GM12873 (cell line): ENCODE measurements around the gene FNIP2.

Experiments
- TF ChIP-seq, protein P1 (sequence below): IDR thresholded peaks from 2 replicates; pipeline ENCODE4 v1.5.1; 2012; ENCODE audit warnings: low read depth, mild to moderate bottlenecking, moderate library complexity, low read length, control low read depth; ENCODE audit not compliant: insufficient read depth; ENCODE audit errors: missing control alignments

FNIP2 gene

DNA sequence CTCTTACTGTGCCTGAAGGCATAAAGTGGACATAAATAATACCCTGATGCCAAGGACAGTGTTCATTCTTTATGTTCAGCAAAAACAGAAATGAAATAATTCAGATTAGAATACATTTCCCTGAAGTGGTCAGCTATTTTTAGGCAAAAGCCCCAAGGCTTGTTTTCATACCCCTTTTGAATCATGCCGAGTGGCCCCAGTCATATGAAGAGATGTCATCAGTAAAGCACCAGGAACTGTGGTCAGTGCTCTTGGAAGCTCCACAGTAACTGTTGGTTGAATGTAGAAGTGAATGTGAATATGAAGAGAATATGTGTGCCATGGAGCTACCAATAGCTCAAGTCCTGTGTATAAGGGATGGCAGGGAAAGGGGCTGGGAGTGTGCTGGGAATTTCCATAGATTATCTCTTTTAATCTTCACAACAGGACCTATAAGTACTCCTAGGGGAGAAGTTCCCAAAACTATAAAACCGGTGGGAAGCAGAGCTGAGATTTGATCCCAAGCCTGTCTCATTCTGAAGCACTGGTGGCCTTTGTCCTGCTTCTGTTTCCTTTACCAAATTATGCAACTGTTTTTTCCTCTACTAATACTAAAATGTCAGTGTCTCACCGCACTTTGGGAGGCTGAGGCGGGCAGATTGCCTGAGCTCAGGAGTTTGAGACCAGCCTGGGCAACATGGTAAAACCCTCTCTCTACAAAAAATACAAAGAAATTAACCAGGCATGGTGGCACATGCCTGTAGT is 52.6 kb downstream of the FNIP2 start:
- TF ChIP-seq, protein P1, sequence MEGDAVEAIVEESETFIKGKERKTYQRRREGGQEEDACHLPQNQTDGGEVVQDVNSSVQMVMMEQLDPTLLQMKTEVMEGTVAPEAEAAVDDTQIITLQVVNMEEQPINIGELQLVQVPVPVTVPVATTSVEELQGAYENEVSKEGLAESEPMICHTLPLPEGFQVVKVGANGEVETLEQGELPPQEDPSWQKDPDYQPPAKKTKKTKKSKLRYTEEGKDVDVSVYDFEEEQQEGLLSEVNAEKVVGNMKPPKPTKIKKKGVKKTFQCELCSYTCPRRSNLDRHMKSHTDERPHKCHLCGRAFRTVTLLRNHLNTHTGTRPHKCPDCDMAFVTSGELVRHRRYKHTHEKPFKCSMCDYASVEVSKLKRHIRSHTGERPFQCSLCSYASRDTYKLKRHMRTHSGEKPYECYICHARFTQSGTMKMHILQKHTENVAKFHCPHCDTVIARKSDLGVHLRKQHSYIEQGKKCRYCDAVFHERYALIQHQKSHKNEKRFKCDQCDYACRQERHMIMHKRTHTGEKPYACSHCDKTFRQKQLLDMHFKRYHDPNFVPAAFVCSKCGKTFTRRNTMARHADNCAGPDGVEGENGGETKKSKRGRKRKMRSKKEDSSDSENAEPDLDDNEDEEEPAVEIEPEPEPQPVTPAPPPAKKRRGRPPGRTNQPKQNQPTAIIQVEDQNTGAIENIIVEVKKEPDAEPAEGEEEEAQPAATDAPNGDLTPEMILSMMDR = no peak

DNA sequence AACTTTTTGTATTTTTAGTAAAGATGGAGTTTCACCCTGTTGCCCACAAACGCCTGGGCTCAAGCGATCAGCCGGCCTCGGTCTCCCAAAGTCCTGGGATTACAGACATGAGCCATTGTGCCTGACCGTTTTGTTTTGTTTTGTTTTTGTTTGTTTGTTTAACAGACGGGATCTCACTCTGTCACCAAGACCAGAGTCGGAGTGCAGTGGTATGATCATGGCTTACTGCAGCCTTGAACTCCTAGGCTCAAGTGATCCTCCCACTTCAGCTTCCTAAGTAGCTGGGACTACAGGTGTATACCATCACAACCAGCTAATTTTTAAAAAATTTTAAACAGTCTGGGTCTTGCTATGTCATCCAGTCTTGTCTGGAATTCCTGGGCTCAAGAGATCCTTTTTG is 53.5 kb downstream of the FNIP2 start:
- TF ChIP-seq, protein P1 = no peak

DNA sequence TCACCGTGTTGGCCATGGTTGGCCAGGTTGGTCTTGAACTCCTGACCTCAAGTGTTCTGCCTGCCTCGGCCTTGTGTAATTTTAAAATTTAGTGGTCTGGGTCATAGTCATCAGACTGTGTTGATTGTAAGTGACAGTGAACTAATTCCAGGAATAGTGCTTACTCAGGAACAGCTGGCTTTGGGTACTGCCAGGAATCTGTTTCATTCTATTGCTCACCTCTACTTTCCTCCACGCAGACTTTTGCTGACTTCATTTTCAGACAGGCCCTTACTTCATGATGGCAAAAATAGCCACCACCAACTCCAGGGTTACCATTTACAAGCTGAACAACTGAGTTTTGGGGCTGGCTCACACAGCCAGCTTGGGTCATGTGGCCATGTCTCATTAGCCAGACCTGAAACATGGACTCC is 54.6 kb downstream of the FNIP2 start:
- TF ChIP-seq, protein P1 = no peak

DNA sequence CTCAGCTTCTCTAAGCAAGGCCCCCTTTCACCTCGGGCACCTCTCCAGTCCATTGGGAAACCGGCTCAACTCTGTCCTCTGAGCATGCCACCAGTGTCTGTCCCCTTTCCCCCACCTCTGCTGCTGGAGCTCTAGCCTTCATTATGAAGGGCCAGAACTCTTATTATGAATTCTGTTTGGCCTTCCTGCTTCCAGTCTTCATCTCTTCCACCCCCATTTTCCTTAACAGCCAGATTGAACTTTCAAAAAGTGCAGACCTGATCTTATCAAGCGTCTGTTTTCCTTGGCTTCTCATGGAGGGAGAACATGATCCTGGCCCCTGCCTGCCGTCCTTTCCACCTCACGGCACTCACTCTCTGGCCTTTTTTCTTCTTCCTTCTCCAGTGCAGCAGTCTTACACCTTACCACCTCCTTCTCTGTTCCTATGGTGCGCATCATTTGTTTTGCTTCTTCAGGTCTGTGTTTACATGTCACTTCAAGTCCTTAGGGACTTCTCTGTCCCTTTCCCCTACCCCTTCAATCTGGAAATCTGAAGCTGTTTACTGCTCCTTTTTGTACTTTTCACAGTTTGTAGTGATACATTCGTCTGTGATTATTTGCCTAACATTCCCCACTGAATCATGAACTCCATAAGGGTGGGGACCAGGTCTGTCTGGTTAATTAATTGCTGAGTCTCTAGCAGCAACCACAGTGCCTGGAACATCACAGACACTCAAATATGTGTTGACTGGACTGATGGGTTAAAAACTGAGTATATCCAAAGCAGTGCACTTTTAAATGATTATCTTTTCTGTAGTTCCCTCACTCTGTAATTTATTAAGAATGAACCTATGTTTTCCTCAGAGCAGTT is 55.8 kb downstream of the FNIP2 start:
- TF ChIP-seq, protein P1 = no peak

DNA sequence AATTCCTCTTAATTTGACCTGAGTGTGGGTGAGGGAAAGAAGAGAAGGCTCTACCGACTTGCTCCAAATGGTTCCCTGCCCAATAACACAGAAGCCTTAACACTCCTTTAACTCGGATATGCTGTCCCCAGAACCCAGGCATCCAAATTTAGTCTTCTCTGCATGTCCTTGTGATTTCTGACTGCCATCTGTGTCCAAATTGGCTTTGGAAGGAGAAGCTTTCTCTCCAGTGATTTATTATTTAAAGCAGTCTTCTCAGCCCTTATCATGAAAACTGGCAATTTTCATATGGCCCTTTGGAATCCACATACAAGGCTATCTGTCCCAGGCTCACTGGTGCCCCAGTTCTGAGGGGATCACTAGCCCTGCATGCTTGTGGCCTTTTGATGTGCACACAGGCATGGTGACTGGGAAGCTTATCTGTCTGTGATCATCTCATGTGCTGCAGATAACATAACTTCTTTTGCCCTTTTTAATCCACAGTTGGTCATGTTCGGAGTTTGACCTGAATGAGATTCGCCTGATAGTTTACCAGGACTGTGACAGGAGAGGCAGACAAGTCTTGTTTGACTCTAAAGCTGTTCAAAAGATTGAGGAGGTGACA is 56.7 kb downstream of the FNIP2 start:
- TF ChIP-seq, protein P1 = no peak

DNA sequence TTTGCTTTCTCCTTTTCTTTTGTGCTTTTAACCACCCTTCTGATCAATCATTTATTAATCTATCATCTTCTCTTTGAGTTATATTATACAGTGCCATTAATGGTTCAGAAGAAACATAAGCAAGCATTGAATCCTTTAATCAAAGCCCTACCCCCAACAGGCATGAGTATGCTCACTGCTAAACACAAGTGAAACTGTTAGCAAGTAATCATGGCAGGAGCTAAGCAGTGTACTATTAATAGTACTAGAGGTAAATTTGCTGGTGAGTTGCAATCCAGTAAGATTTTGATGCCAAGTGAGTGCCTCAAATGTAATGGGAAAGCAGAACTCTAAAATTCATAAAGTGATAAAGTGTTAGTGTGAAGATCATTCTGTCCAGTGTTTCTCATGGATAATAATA is 57.2 kb downstream of the FNIP2 start:
- TF ChIP-seq, protein P1 = no peak

DNA sequence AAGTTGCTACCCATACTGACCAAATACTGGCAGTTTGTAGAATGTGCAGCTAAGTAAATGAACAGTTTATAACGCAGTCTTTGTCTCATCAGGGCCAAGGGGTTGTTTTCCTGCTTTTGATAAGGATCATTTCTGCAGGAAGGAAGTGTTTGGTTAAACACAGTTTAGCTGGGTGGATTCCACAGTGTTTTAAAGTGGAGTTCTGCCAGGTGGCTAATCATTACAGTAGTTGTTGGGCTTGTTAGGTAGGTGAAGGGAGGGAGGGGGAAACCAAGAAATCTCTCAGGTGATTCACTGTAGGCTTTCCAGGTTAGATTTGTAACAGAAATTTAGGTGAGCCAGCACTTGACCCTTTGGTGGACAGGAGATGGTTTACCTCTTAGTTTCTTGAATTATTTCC is 58.1 kb downstream of the FNIP2 start:
- TF ChIP-seq, protein P1 = no peak
